Ovary (tissue), 3 donors: ENCODE results near the gene OSM.

ENCODE experiments used
- CTCF ChIP-seq, 3 donors: fragments of 450-650 bp in 2 of 3; fragments of 200-600 bp in 1 of 3; IDR thresholded peaks; one replicate each; pipeline versions ENCODE4 v1.5.1 to v1.8.0; 2016 to 2022; ENCODE audit warnings: antibody characterized with exemption in 3 of 3, mild to moderate bottlenecking in 1 of 3
- EP300 ChIP-seq: sonication (generic); formaldehyde crosslinking; IDR thresholded peaks from one replicate; pipeline ENCODE4 v1.6.1; 2017; ENCODE audit warnings: antibody characterized with exemption
- POLR2A ChIP-seq: fragments of 450-650 bp; IDR thresholded peaks from one replicate; pipeline ENCODE4 v1.6.1; 2017; ENCODE audit warnings: antibody characterized with exemption, mild to moderate bottlenecking, moderate library complexity
- donor health status: DM: no; HTN: no; CAD: no.

GRCh38 chr22:30310881-30311771 lies 44.5 kb upstream of the OSM start:
- no peak for TF ChIP-seq CTCF (IDR thresholded peaks at IDR 0.05)
- TF ChIP-seq POLR2A: no peak
- no peak for TF ChIP-seq EP300
